GM10266 (cell line): ENCODE results near the gene SCCPDH.

Experiments
- DNase-seq: peaks from one replicate; pipeline ENCODE4 v3.0.0; 2012; ENCODE audit errors: extremely low spot score
- CTCF ChIP-seq: IDR thresholded peaks from 2 replicates; pipeline ENCODE4 v1.5.1; 2012; ENCODE audit warnings: mild to moderate bottlenecking, low read depth; ENCODE audit not compliant: control insufficient read depth, insufficient read depth; ENCODE audit errors: missing control alignments

SCCPDH gene

GRCh38 chr1:246695136-246695535, 29.1 kb upstream of the SCCPDH start:
- no peak for TF ChIP-seq CTCF
- DNase-seq: no peak

- DNase-seq: no peak
- no peak for TF ChIP-seq CTCF
These were observed 28.5 kb upstream of the SCCPDH start for GRCh38 chr1:246695666-246696065.

GRCh38 chr1:246698466-246699094, 25.6 kb upstream of the SCCPDH start:
- DNase-seq: no peak
- no peak for TF ChIP-seq CTCF

- DNase-seq: peak; percentile 90
- TF ChIP-seq CTCF: peak; percentile 82
These were observed 25.0 kb upstream of the SCCPDH start for GRCh38 chr1:246699095-246699735.

- no peak for TF ChIP-seq CTCF
- DNase-seq: no peak
These were observed 20.6 kb upstream of the SCCPDH start for GRCh38 chr1:246703581-246703980.

- DNase-seq: no peak
These were observed 18.8 kb upstream of the SCCPDH start for GRCh38 chr1:246705368-246705767.

GRCh38 chr1:246708166-246708565, 16.0 kb upstream of the SCCPDH start:
- TF ChIP-seq CTCF: no peak
- no peak for DNase-seq

More at GRCh38 chr1:246705368-246705767, 18.8 kb upstream of the SCCPDH start:
- TF ChIP-seq CTCF: no peak
